Natural killer cell (primary cell): ENCODE measurements around the gene TSPAN13. TPM values are rescaled to one million over a fixed set of nuclear protein-coding genes. Genes with fewer than 3 reads are reported as not detected.

Experiments used
- ATAC-seq, 3 donors: fragments of 150-1000 bp in 2 of 3; fragments of 200-7000 bp in 1 of 3; cut with Tn5 transposase; 1 replicate in 1 of 3; 2 replicates in 2 of 3; pipeline ENCODE4 v1.10.0; 2021; ENCODE audit warnings: mild to moderate bottlenecking in 2 of 3, moderate library complexity in 2 of 3
- DNase-seq, 2 donors: peaks; one replicate each; pipeline versions ENCODE4 v3.0.0 to v3.0.0-alpha.2; 2013 to 2021; ENCODE audit warnings: mixed read lengths in 1 of 2
- H3K27ac ChIP-seq: one replicate; pipeline ENCODE4 v1.5.1; 2013; ENCODE audit warnings: mild to moderate bottlenecking, low read length
- H3K27me3 ChIP-seq: one replicate; pipeline ENCODE4 v1.6.1; 2013; ENCODE audit warnings: low read length; ENCODE audit not compliant: control insufficient read depth, insufficient read depth
- H3K36me3 ChIP-seq: one replicate; pipeline ENCODE4 v1.6.1; 2013; ENCODE audit warnings: low read length; ENCODE audit not compliant: control insufficient read depth, insufficient read depth
- H3K4me1 ChIP-seq: one replicate; pipeline ENCODE4 v1.6.1; 2013; ENCODE audit warnings: low read length; ENCODE audit not compliant: control insufficient read depth, insufficient read depth
- H3K4me3 ChIP-seq: one replicate; pipeline ENCODE4 v1.5.1; 2013; ENCODE audit warnings: low read length
- H3K9me3 ChIP-seq: one replicate; pipeline ENCODE4 v1.6.1; 2013; ENCODE audit warnings: low read length; ENCODE audit not compliant: control insufficient read depth, insufficient read depth
- H3K27ac Mint-ChIP-seq, 2 donors: one replicate each; pipeline ENCODE4 v1.8.0; 2022; ENCODE audit warnings: mild to moderate bottlenecking in 2 of 2, mixed read lengths in 2 of 2, moderate library complexity in 1 of 2
- H3K27me3 Mint-ChIP-seq, 2 donors: one replicate each; pipeline ENCODE4 v1.8.0; 2022; ENCODE audit warnings: low read depth in 2 of 2, mixed read lengths in 2 of 2
- H3K36me3 Mint-ChIP-seq: one replicate; pipeline ENCODE4 v1.8.0; 2022; ENCODE audit warnings: mixed read lengths
- H3K4me1 Mint-ChIP-seq, 2 donors: one replicate each; pipeline ENCODE4 v1.8.0; 2022; ENCODE audit warnings: mixed read lengths in 2 of 2
- H3K4me3 Mint-ChIP-seq: one replicate; pipeline ENCODE4 v1.8.0; 2022; ENCODE audit warnings: mild to moderate bottlenecking, moderate library complexity, mixed read lengths
- H3K9me3 Mint-ChIP-seq, 2 donors: one replicate each; pipeline ENCODE4 v1.8.0; 2022; ENCODE audit warnings: mixed read lengths in 2 of 2
- WGBS: methylation state at CpG from one replicate; pipeline ENCODE4 v1.1.7; 2013; ENCODE audit warnings: missing lambda C conversion rate; ENCODE audit not compliant: insufficient coverage; 5-methylcytosine and 5-hydroxymethylcytosine counted together
- intact Hi-C: fragments of 100-400 bp; cut with micrococcal nuclease; formaldehyde crosslinking; loops from one replicate; pipeline ENCODE4 v1.14.2; 2022
- total RNA-seq, 4 donors: library from RNA; stranded (reverse); fragments of 120-200 nt in 1 of 4; gene quantifications; one replicate each; pipeline versions ENCODE4 v1.2.3 to v1.2.4, GENCODE V29; 2013 to 2022
- TF ChIP-seq, protein P1 (sequence below): fragments of 200-600 bp; IDR thresholded peaks from one replicate; pipeline ENCODE4 v1.8.0; 2022; ENCODE audit warnings: antibody characterized with exemption

TSPAN13 gene
- total RNA-seq, 3 donors from 2014 or later (not counting 1 experiment from before 2014, with no cell fraction given): 1.4 to 2.3 (median 1.8) TPM

DNA sequence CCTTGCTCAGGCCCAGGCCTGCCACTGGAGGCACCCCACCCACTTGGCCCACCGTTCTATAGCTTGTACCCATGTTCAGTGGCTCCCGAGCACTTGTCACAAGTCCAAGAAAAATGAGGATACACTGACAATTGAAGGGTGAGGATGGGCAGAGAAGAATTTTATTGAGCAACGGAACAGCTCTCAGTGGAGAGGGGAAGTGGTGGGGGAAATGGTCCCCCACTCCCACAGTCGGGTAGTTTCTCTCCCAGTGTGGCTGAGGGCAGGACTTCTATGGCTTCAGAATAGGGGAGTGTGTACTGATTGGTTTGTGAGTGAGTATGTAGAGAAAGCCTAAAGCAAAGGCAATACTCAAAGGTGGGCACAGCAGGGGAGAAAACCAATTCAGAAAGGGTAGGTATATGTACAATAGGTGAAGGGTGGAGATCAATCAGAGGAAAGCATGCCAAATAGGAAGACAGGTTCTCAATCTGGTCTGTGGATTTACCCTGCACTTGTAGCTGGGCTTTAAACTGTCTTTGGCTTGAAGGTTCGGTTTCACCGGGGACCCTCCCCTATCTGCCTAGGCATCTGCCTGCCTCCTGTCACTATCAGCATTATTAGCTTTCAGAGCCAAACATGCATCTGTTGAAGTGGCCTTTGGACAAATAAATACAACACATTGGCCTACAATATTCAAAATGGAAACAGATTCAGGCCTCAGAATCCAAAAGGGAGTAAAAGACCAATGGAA is 8.9 kb upstream of the TSPAN13 start:
- no peaks in the 10 kb centered on the region for H3K9me3 ChIP-seq
- WGBS: 75% methylated on average over 6 of the region's 6 CpGs
- H3K27me3 ChIP-seq: no peaks in the 10 kb centered on the region
- H3K27ac ChIP-seq: no peak overlapping the region
- no peaks in the 10 kb centered on the region for H3K36me3 Mint-ChIP-seq
- no peak for ATAC-seq
- peaks cover 3 to 8% of the 10 kb centered on the region in 2 donors for H3K27me3 Mint-ChIP-seq
- intact Hi-C loops: no loop called here
- H3K9me3 Mint-ChIP-seq: no peaks in the 10 kb centered on the region
- no peaks in the 10 kb centered on the region for H3K36me3 ChIP-seq
- no peaks in the 10 kb centered on the region for H3K4me1 Mint-ChIP-seq
- no peak overlapping the region for H3K4me3 ChIP-seq
- H3K4me3 Mint-ChIP-seq: no peak overlapping the region
- no peak for DNase-seq
- H3K27ac Mint-ChIP-seq: no peak overlapping the region
- H3K4me1 ChIP-seq: no peaks in the 10 kb centered on the region
- TF ChIP-seq, protein P1, sequence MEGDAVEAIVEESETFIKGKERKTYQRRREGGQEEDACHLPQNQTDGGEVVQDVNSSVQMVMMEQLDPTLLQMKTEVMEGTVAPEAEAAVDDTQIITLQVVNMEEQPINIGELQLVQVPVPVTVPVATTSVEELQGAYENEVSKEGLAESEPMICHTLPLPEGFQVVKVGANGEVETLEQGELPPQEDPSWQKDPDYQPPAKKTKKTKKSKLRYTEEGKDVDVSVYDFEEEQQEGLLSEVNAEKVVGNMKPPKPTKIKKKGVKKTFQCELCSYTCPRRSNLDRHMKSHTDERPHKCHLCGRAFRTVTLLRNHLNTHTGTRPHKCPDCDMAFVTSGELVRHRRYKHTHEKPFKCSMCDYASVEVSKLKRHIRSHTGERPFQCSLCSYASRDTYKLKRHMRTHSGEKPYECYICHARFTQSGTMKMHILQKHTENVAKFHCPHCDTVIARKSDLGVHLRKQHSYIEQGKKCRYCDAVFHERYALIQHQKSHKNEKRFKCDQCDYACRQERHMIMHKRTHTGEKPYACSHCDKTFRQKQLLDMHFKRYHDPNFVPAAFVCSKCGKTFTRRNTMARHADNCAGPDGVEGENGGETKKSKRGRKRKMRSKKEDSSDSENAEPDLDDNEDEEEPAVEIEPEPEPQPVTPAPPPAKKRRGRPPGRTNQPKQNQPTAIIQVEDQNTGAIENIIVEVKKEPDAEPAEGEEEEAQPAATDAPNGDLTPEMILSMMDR: no peak

DNA sequence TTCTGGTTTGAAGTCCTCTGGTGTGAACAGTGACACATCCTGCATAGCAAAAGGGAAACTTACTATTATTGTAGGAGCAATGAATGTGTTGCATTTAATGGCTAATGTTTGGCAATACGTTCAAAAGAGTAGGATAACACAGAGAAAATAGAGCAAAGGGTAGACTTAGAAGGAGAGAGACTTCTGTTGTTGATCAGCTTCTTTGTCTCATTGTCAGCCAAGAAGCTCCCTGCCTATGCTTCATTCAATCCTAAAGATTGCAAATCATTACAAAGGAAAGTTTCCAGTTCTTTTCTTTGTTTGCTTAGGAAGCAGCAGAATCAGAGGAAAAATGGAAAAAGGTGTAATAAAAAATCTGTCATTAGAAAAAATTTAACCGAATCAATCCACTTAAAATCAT is 7.9 kb upstream of the TSPAN13 start:
- DNase-seq (no peak), ATAC-seq (no peak)
- Mint-ChIP-seq H3K9me3 (no peaks in the 10 kb centered on the region), H3K4me3 (no peak overlapping the region), H3K4me1 (no peaks in the 10 kb centered on the region), H3K36me3 (no peaks in the 10 kb centered on the region), H3K27ac (no peak overlapping the region), H3K27me3 (peaks cover under 1 to 3% of the 10 kb centered on the region in 2 donors)
- no peaks in the 10 kb centered on the region for H3K4me1 ChIP-seq
- no peak overlapping the region for H3K27ac ChIP-seq
- H3K27me3 ChIP-seq: no peaks in the 10 kb centered on the region
- no peaks in the 10 kb centered on the region for H3K36me3 ChIP-seq
- TF ChIP-seq, protein P1: no peak
- WGBS: 44% methylated on average over 1 of the region's 2 CpGs
- intact Hi-C loops: no loop called here
- no peaks in the 10 kb centered on the region for H3K9me3 ChIP-seq
- no peak overlapping the region for H3K4me3 ChIP-seq

DNA sequence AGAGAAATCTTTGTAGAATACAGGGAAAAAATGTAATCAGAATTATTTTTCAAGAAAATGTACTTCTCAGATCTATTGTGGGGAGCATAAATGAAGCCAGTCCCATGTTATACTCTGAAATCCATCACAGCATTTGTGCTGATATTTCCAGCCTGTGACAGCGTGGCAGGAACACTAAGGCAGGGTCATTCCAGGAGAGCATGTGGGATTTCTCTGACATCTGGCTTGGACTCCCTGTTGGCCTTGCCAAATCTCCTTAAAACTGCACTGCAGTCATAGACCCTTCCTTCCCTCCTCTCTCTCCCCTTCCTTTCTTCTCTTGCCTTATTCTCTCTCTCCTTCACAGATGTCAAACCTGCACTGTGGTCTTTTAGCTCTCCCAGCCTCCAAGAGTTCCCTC is 6.5 kb upstream of the TSPAN13 start:
- Mint-ChIP-seq H3K36me3 (no peaks in the 10 kb centered on the region), H3K27ac (no peak overlapping the region), H3K4me1 (no peaks in the 10 kb centered on the region), H3K4me3 (no peak overlapping the region), H3K27me3 (peaks cover 0 to 3% of the 10 kb centered on the region in 2 donors), H3K9me3 (no peaks in the 10 kb centered on the region)
- TF ChIP-seq, protein P1: no peak
- no peaks in the 10 kb centered on the region for H3K36me3 ChIP-seq
- ATAC-seq (no peak), DNase-seq (no peak)
- no peak overlapping the region for H3K27ac ChIP-seq
- H3K27me3 ChIP-seq: no peaks in the 10 kb centered on the region
- H3K4me3 ChIP-seq: no peak overlapping the region
- WGBS: 96% methylated on average over 1 of the region's 1 CpG
- intact Hi-C loops: no loop called here
- H3K9me3 ChIP-seq: no peaks in the 10 kb centered on the region
- H3K4me1 ChIP-seq: no peaks in the 10 kb centered on the region
